ENCODE measurements around the gene ZBTB4. TPM values are rescaled to one million over a fixed set of nuclear protein-coding genes. Genes with fewer than 3 reads are reported as not detected.

ZBTB4 gene
- total RNA-seq, 1 experiment from 2014 or later, result 14.4 TPM

DNA sequence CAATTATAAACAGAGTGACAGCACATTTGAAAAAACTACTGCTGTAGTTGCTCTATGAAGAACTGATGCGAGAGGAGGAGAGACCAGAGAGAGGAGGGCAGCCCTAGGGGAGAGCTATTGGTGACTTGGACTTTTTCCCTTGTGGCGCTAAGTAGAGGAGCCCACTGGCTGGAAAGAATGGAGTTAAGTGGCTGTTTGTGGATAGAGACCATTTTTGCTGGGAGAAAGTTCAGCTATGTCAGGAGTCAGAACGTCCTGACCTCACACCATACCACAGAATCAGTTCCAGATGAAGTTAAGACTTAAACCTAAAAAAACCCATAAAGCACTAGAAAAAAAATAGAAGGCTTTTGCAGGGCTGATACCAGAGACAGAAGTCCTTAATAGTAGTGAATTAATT, 6.8 kb upstream of the ZBTB4 start:
- Histone ChIP-seq H4K20me1 (ENCODE audit: control insufficient read depth, insufficient read depth, insufficient read length) (no peaks in the 10 kb centered on the region), H4K91ac (ENCODE audit: insufficient read length, low read depth, low read length) (no peak overlapping the region), H2BK20ac (ENCODE audit: low read depth, low read length, poor library complexity, severe bottlenecking) (no peak overlapping the region), H3K56ac (ENCODE audit: insufficient read length, low read depth, low read length) (no peak overlapping the region), H2BK15ac (ENCODE audit: low read depth, low read length) (no peak overlapping the region), H3K14ac (ENCODE audit: insufficient read depth, low read length) (no peak overlapping the region), H3K27me3 (ENCODE audit: insufficient read depth, low read length) (no peaks in the 10 kb centered on the region), H2BK12ac (ENCODE audit: insufficient read length, low read depth, low read length) (no peak overlapping the region), H3K23ac (ENCODE audit: insufficient read length, low read depth, low read length) (no peak overlapping the region), H4K8ac (replicated peaks; ENCODE audit: insufficient read length, low read depth, low read length) (no peak overlapping the region), H3K9ac (ENCODE audit: extremely low read depth, insufficient read length, low read length) (peak overlapping the region; percentile 19), H2AK5ac (ENCODE audit: insufficient read length, low read length) (no peak overlapping the region), H3K79me2 (ENCODE audit: insufficient read depth, low read length) (peaks cover 46% of the 10 kb centered on the region), H2BK120ac (ENCODE audit: low read depth, low read length, poor library complexity, severe bottlenecking) (no peak overlapping the region), H3K27ac (ENCODE audit: insufficient read length, low read depth, low read length) (no peak overlapping the region), H3K23me2 (ENCODE audit: insufficient read length, low read depth, low read length, poor library complexity, severe bottlenecking) (peaks cover 13% of the 10 kb centered on the region), H3K9me3 (ENCODE audit: control insufficient read depth, low read depth, low read length) (no peaks in the 10 kb centered on the region), H3K4ac (ENCODE audit: low read depth, low read length) (no peak overlapping the region), H3K4me2 (ENCODE audit: insufficient read depth, insufficient read length, low read length) (peak overlapping the region; percentile 38), H3T11ph (ENCODE audit: low read length) (no peak overlapping the region), H3K79me1 (ENCODE audit: insufficient read depth, low read depth, low read length, poor library complexity, severe bottlenecking) (peaks cover 6% of the 10 kb centered on the region), H2BK5ac (ENCODE audit: insufficient read length, low read length) (no peak overlapping the region), H2AFZ (ENCODE audit: low read length) (no peak overlapping the region), H3K4me1 (ENCODE audit: insufficient read depth, low read length) (no peaks in the 10 kb centered on the region; the same call in 1 of the 2 replicates), H3K18ac (ENCODE audit: insufficient read length, low read depth, low read length) (no peak overlapping the region), H4K5ac (ENCODE audit: insufficient read length, low read depth, low read length) (no peak overlapping the region)
- TF ChIP-seq, protein P1, sequence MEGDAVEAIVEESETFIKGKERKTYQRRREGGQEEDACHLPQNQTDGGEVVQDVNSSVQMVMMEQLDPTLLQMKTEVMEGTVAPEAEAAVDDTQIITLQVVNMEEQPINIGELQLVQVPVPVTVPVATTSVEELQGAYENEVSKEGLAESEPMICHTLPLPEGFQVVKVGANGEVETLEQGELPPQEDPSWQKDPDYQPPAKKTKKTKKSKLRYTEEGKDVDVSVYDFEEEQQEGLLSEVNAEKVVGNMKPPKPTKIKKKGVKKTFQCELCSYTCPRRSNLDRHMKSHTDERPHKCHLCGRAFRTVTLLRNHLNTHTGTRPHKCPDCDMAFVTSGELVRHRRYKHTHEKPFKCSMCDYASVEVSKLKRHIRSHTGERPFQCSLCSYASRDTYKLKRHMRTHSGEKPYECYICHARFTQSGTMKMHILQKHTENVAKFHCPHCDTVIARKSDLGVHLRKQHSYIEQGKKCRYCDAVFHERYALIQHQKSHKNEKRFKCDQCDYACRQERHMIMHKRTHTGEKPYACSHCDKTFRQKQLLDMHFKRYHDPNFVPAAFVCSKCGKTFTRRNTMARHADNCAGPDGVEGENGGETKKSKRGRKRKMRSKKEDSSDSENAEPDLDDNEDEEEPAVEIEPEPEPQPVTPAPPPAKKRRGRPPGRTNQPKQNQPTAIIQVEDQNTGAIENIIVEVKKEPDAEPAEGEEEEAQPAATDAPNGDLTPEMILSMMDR (conservative IDR thresholded peaks at IDR 0.05), result no peak
- no CpG with 5 or more reads among the region's 3 CpGs for WGBS (ENCODE audit: extremely low coverage, insufficient read length, low lambda C conversion rate)
- no peaks in the 10 kb centered on the region for H3K27me3 Mint-ChIP-seq (ENCODE audit: low read depth)
- H3K36me3 Mint-ChIP-seq (ENCODE audit: insufficient read depth in 1 of 3, low read depth in 3 of 3), result peaks cover 14 to 38% (median 28%) of the 10 kb centered on the region in 3 experiments; a peak in 6 of 7 replicates
- peaks cover 41 to 55% of the 10 kb centered on the region in 2 experiments for H3K4me1 Mint-ChIP-seq
- H3K4me3 Mint-ChIP-seq, result peak overlapping the region; percentile 91 to 96
- H3K9me3 Mint-ChIP-seq, result no peaks in the 10 kb centered on the region
- H3K27ac Mint-ChIP-seq, result peak overlapping the region in 2 of 3 experiments; percentile 28 to 76; a peak in 3 of 7 replicates
- no peak for DNase-seq
